Loucy (cell line): Measurements from ENCODE around the gene SGCA.

Experiments used
- EZH2phosphoT487 ChIP-seq: fragments of 200-600 bp; IDR thresholded peaks from 2 replicates; pipeline ENCODE4 v1.6.1; 2018; ENCODE audit warnings: antibody characterized with exemption, mild to moderate bottlenecking, moderate library complexity, borderline replicate concordance
- TF ChIP-seq, protein P1 (sequence below): fragments of 200-600 bp; sonication (generic); conservative IDR thresholded peaks from 2 replicates; pipeline ENCODE4 v1.5.1; 2014; ENCODE audit warnings: mild to moderate bottlenecking, antibody characterized with exemption, low read length

DNA sequence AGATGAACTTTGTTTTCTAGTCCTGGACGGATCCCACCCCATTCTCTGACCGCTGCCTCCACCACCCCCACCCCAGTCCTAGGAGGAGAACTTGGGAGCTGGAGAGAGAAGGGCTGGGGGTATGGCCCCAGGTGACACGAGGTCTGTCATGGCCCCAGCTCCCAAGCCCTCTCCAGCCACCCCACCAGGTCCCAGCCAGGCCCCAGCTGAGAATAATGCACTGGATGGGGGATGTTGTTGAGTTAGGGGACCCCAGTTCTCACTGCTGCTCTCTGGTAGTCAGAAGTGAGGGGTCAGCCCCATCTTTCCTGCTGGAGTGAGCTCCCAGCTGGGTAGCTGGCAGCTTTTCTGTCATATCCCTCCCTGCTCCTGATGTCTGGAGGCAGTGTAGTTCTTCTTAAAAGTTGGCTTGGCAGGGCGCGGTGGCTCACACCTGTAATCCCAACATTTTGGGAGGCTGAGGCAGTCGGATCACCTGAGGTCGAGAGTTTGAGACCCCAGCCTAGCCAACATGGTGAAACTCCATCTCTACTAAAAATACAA is 40.2 kb downstream of the SGCA start:
- TF ChIP-seq, protein P1, sequence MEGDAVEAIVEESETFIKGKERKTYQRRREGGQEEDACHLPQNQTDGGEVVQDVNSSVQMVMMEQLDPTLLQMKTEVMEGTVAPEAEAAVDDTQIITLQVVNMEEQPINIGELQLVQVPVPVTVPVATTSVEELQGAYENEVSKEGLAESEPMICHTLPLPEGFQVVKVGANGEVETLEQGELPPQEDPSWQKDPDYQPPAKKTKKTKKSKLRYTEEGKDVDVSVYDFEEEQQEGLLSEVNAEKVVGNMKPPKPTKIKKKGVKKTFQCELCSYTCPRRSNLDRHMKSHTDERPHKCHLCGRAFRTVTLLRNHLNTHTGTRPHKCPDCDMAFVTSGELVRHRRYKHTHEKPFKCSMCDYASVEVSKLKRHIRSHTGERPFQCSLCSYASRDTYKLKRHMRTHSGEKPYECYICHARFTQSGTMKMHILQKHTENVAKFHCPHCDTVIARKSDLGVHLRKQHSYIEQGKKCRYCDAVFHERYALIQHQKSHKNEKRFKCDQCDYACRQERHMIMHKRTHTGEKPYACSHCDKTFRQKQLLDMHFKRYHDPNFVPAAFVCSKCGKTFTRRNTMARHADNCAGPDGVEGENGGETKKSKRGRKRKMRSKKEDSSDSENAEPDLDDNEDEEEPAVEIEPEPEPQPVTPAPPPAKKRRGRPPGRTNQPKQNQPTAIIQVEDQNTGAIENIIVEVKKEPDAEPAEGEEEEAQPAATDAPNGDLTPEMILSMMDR: no peak
- TF ChIP-seq EZH2phosphoT487: no peak
